ENCODE results near the gene TFEC.

GRCh38 chr7:116045532-116045931 is 15.0 kb upstream of the TFEC start:
- no peak for TF ChIP-seq CTCF (IDR thresholded peaks at IDR 0.05; ENCODE audit: extremely low read depth in 1 of 2, insufficient read depth in 1 of 2, low read depth in 1 of 2, low read length in 2 of 2)
- TF ChIP-seq EZH2 (IDR thresholded peaks at IDR 0.05; ENCODE audit: borderline replicate concordance, low read depth, low read length, severe bottlenecking): no peak
- no peak for TF ChIP-seq POLR2AphosphoS5 (IDR thresholded peaks at IDR 0.05; ENCODE audit: insufficient read depth, low read depth, low read length)
- TF ChIP-seq MYC (IDR thresholded peaks at IDR 0.05; ENCODE audit: low read depth, low read length): no peak
- TF ChIP-seq POLR2A (IDR thresholded peaks at IDR 0.05; ENCODE audit: low read depth, low read length): no peak
- no peak for TF ChIP-seq FOS (IDR thresholded peaks at IDR 0.05; ENCODE audit: borderline replicate concordance, insufficient read depth, low read length)
- no peak for TF ChIP-seq MAX (IDR thresholded peaks at IDR 0.05; ENCODE audit: insufficient read depth, insufficient read length)
- no peak for TF ChIP-seq GATA2 (IDR thresholded peaks at IDR 0.05; ENCODE audit: insufficient read depth, insufficient read length, low read depth, low read length)
